ENCODE measurements around the gene F7.
"Not testable (repeated sequence)": the region's sequence is repeated elsewhere in the genome, so short reads cannot be mapped to it uniquely, and the experiment has no call there.

F7 gene

DNA sequence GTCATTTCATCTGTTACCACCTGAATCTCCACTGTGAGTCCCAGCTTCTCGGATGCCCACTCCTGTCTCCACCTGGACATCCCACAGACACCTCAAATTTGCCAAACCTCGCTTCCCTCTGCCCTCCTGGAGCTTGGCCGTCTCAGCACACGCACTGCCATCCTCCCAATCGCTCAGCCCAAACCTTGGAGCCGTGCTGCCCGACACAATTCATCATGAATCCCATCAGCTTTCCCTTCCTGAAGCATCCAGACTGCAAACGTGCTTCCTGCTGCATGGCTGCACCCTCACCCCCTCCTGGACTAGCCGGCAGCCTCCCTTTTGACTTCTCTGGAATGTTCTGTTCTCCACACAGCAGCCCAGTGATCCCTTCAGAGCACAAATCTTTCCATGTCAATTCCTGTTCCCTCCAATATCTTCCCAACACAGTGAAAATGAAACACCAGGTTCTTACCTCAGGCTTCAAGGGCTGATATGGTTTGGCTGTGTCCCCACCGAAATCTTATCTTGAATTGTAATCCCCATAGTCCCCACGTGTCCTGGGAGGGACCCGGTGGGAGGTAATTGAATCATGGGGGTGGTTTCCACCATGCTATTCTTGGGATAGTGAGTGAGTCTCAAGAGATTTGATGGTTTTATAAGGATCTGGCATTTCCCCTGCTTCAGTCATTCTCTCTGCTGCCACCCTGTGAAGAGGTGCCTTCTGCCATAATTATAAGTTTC, 51.8 kb downstream of the F7 start:
- no peak for DNase-seq

DNA sequence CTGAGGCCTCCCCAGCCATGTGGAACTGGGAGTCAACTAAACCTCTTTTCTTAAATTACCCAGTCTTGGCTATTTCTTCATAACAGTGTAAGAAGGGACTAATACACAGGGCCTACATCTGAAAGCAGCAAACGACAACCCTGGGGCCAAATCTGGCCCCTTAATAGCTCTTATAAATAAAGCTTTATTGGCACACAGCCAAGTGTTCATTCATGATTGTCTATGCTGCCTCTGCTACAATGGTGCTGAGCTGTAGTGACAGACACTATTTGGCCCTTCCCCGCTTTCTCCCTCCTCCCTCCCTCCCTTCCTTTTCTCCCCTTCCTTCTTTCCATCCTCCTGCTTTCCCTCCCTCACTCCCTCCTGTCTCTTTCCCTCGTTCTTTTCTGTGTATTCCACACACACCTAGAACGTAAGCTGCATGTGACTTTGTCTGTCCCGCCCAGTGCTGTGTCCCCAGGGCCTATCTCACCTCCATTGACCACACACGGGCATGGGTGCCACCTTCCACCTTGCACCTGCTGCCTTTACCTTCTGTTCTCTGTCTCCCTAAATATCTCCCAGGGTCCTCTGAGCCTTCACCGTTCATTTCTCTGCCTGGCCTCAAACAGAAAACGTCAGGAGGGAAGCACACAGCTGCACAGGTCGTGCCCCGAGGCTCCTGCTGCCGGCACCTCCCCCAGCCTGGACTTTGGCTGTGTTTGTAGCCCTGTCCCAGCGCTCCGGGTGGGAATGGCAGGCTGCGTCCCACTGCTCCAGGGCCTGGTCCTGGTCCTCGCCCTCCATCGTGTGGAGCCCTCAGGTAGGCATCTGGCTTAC, 52.5 kb downstream of the F7 start, which contains the start of gene PROZ:
TSS of gene PROZ (plus strand) at position 720 of the 819 bp plus-strand sequence. CDS start at position 733, 13 bp downstream.
- no peak for DNase-seq

DNA sequence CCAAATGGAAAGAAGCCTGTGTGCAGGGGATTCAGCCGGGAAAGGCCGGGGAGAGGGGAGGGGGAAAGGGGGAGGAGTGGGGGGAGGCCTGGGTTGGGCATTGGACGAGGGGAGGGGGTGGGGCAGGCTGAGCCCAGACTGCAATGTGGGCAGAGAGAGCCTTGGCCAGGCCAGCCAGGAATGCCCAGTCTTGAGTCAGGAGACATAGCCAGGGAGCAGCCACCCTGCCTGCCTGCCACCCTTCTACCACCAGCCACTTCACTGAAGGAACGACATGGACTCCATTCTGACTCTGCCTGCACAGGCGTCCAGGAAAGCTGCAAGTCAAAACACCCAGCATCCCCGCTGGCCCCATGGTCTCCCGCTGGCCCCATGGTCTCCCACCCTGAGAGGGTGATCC, 53.4 kb downstream of the F7 start:
- no peak for DNase-seq

DNA sequence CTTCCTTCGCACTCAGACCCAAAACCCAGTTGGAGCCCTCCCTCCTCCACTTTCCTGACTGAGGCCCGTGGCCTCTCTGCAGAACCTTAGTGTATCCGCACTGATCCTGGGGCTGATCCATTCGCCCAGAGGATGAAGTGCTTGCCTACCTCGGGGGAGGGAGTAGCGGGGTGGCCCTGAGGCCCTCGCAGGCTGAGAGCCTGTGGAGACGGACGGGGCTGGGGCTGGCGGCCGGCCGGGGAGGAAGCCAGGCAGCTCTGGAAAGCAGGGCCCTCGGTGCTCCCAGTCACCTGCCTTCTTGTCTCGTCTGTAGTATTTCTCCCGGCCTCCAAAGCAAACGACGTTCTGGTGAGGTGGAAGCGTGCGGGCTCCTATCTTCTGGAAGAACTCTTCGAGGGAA, 54.1 kb downstream of the F7 start:
- no peak for DNase-seq

DNA sequence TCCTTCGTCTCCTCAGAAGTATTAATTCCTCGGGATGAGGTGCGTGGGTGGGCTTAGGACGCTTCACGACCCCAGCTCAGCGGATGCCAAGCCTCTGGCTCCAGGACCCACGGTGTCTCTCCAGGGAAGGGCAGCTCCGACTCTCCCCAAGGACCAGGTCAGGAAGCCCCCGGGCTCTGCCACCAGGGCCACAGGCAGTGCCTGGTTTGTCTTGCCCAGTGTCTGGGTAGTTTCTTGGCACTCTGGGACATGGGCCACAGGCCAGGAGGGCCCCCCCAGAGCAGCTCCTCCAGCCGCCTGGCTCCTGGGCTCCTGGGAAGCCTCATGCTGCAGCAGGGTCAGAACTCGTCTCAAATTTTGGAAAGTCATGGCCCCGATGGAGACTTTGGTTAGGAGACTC, 55.4 kb downstream of the F7 start:
- DNase-seq = no peak

DNA sequence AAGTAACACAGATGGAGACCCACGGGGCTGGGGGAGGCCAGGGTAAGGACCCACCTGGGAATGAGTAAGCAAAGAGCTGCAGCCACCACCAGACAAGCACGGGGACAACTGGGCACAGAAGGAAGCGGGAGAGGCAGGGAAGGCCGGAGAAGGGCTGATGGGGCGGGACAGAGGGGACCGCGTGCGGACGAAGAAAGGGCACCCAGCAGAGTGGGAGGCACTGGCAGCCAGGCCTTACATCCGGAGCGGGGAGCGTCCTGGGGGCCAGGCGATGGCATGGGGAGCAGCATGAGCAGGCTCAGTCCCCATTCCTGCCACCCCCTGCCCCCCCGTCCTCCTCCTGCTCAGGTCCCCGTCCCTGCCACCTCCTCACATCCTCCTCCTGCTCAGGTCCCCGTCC, 55.8 kb downstream of the F7 start:
- no peak for DNase-seq

DNA sequence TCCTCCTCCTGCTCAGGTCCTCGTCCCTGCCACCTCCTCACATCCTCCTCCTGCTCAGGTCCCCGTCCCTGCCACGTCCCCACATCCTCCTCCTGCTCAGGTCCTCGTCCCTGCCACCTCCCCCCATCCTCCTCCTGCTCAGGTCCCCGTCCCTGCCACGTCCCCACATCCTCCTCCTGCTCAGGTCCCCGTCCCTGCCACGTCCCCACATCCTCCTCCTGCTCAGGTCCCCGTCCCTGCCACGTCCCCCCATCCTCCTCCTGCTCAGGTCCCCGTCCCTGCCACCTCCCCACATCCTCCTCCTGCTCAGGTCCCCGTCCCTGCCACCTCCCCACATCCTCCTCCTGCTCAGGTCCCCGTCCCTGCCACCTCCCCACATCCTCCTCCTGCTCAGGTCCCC, 56.4 kb downstream of the F7 start:
- not testable (repeated sequence) for DNase-seq

DNA sequence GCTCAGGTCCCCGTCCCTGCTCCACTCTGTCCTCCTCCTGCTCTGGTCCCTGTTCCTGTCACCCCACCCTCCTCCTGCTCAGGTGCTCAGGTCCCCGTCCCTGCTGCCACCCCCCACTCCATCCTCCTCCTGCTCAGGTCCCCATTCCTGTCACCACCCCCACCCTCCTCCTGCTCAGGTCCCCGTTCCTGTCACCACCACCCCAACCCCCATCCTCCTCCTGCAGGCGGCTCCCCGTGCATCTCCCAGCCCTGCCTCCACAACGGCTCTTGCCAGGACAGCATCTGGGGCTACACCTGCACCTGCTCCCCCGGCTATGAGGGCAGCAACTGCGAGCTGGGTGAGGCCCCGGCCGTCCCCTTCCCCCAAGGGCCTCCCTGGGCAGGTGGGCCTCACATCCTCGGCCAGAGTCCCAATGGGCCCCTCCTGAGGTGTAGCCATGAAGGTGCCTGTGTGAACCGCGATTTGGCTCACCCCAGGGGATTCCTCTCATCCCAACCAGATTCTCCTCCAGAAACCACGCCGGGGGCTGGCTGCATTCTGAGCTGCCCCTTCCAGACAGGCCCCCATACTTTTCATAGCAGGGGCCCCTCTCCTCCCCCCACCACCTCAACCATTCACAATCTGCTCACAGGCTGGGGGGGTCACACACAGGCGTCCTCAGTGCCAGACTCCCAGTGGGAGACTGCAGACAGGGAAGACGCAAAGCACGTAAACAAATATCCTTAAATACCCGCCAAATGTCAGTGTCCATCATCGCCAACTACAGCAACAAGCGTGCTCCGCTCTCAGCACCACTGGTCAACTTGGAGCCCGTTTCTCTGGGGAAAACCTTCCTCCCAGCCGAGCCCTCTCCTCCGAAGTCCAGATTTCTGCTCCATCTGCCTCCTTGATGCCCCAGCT, 57.4 kb downstream of the F7 start:
- DNase-seq = no peak

DNA sequence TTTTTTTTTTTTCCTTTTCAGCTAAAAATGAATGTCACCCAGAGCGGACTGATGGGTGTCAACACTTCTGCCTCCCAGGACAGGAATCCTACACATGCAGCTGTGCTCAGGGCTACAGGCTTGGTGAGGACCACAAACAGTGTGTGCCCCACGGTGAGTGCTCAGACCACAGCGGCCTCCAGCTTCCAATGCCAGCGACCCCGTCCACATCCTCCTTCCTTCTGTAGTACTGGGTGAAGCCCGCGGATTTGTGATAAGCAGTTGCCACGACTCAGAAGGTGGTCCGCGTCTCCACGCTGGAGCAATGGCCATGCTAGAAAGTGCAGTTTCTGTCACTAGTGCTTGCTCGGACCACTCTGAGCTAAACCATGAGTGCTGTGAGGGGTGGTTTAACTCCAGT, 58.9 kb downstream of the F7 start:
- DNase-seq = no peak

DNA sequence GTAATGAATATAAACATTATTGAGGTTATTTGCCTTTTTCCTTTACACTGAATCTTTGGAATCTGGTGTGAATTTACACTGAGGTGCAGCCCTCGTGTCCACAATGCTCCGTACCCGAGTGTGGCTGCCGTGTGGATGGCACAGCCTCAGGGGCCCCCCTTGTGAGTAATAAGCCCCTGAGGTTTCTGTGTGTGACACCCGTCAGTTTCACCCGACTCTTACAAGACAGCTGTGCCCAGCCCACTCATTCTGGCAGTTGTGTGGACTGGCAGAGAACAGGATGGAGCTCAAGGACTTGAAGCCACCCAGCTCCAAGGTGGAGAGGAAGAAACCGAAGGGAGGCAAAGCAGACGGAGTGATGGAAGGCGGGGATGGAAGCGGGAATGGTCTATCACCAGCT, 60.7 kb downstream of the F7 start:
- DNase-seq = no peak

DNA sequence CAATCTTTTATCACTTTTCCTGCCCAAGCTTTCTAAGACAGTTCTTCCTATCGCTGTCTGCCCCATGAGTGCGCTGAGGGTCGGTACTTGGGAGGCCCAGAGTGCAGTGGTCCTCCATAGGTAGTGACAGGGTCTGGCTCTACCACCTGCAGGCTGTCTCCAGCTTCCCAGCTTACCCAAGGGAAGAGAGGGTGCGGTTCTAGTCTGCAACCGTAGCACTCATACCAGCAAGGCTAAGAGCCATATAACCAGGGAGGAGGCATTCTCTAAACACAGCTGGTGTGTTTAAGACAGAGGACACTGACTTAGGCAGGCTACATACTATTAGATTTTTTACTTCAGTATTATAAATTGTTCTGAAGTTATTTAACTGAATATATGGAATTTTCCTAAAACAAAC, 61.1 kb downstream of the F7 start:
- DNase-seq = no peak

DNA sequence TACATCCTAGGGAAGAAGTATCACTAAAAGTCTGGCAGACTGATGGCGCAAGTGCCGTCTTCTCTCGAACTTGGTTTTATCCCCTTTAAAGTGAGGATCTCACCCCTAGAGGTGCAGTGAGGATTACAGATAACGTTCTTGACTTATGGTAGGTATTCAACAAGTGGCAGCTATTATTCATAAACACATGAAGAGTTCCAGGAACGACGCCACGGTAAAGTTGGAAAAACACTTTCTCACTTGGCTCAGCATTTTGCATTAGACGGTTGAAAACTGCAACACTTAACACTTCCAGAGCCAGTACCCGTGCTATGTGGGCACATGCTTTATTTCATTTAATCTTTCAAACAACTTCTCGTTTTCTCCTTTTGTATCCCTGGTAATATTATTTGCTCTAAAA, 61.6 kb downstream of the F7 start:
- DNase-seq = no peak

DNA sequence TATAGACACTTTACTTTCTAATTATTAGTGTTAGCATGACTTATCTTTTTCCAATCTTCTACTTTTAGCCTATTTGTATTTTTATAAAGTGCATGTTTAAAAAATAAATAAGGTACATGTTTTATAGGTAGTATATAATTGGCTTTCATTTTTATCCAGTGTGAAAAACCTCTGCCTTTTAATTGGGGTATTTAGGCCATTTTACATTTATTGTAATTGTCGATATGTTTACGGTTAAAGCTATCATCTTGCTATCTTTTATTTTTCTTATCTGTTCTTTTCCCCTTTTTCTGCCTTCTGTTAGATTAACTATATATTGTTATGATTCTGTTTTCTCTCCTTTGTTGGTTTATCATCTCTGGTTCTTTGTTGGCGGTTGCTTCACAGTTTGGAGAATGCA, 62.0 kb downstream of the F7 start:
- DNase-seq = no peak

DNA sequence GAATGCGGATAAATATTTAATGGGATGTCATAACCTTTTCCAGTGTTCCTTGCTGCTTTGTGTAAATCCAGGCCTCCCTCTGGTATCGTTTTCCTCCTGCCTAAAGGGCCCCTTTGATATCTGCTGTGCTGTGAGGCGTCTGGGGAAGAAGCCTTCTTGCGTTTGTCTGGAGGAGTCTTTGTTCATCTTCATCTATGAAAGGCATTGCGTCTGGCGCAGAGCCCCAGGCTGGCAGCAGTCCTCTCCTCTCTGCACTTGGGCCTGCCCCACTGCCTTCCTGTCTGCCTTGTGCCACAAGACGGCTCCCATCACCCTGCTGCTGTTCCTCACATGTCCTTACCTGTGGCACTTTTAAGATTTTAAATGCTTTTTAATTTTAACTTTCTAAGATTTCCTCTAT, 62.6 kb downstream of the F7 start:
- DNase-seq = no peak

DNA sequence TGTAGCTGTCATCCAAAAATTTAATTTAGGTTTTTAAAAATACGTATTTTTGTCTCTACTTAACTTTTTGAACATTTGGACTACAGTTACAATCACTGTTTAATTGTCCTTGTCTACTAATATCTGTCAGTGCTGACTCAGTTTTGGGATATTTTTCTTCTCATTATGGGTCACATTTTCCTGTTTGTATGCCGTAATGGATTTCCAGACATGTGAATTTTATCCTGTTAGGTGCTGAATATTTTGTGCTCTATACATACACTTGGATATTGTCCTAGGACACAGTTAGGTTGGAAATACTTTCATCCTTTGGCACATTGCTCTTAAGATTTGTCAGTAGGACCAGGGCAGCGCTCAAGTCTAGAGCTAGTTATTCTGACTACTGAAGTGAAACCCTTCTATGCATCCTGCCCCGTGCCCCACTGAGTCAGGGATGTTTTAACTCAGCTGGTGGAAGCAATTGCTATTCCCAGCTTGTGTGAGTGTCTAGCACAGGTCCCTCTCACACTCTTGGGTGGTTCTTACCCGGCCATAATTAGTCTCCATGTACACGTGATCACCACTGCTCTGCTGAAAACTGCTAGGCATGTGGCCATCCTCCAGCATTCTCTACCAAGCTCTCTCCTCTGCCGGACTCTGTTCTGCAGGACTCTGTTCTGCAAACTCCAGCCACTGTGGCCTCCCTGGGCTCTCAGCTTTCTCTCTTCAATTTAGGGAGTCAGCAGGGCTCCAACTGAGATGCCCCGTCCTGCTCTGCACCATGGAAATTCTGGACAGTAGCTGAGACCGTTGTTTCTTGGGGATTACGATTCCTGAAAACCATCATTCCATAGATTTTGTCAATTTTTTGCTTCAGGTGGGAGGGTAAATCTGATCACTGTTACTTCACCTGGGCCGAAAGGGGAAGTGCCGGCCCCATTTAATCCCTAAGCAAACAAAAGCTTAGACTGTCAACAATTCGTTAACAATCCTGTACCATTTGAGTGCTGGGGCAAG, 64.0 kb downstream of the F7 start:
- no peak for DNase-seq
